Stimulated activated CD4-positive, alpha-beta T cell treated with anti-CD3 and anti-CD28 coated beads, Interleukin-2, amount 100 ng/mL, for 24 hours (primary cell): ENCODE results near the gene CHST8.

Experiments
- DNase-seq, 2 donors: peaks; one replicate each; pipeline ENCODE4 v3.0.0-alpha.2; 2020

CHST8 gene

GRCh38 chr19:33675501-33676124 is 53.9 kb downstream of the CHST8 start:
- no peak for DNase-seq

- no peak for DNase-seq
These were observed 55.4 kb downstream of the CHST8 start for GRCh38 chr19:33676999-33677665.

GRCh38 chr19:33677745-33678426 is 56.1 kb downstream of the CHST8 start:
- no peak for DNase-seq

- no peak for DNase-seq
These were observed 57.2 kb downstream of the CHST8 start for GRCh38 chr19:33678796-33679585.

- DNase-seq, result no peak
These were observed 57.9 kb downstream of the CHST8 start for GRCh38 chr19:33679696-33680095.

- no peak for DNase-seq
These were observed 59.4 kb downstream of the CHST8 start for GRCh38 chr19:33681081-33681680.

GRCh38 chr19:33683881-33684537 is 62.3 kb downstream of the CHST8 start:
- DNase-seq, result peak in 1 of 2 donors; percentile 7

- DNase-seq, result no peak
These were observed 62.9 kb downstream of the CHST8 start for GRCh38 chr19:33684538-33685232.

GRCh38 chr19:33685541-33685940 is 63.8 kb downstream of the CHST8 start:
- no peak for DNase-seq

GRCh38 chr19:33686262-33686661 is 64.5 kb downstream of the CHST8 start:
- no peak for DNase-seq

GRCh38 chr19:33686687-33687480 is 65.1 kb downstream of the CHST8 start:
- DNase-seq, result no peak

- DNase-seq, result no peak
These were observed 65.9 kb downstream of the CHST8 start for GRCh38 chr19:33687481-33688170.

GRCh38 chr19:33688171-33688992 is 66.6 kb downstream of the CHST8 start:
- no peak for DNase-seq

- DNase-seq, result no peak
These were observed 67.5 kb downstream of the CHST8 start for GRCh38 chr19:33689138-33689746.

- DNase-seq, result no peak
These were observed 68.1 kb downstream of the CHST8 start for GRCh38 chr19:33689868-33690267.

- no peak for DNase-seq
These were observed 68.8 kb downstream of the CHST8 start for GRCh38 chr19:33690378-33691029.

- DNase-seq, result no peak
These were observed 69.3 kb downstream of the CHST8 start for GRCh38 chr19:33691030-33691427.

GRCh38 chr19:33691736-33692135 is 70.0 kb downstream of the CHST8 start:
- DNase-seq, result no peak
